Heart left ventricle (tissue), 16 donors: ENCODE results near the gene SH3PXD2A. TPM values are rescaled to one million over a fixed set of nuclear protein-coding genes. Genes with fewer than 3 reads are reported as not detected.

Experiments
- ATAC-seq, 4 donors: fragments of 200-7000 bp; cut with Tn5 transposase; one replicate each; pipeline ENCODE4 v1.9.1; 2020 to 2022; ENCODE audit warnings: moderate library complexity in 4 of 4, mild to moderate bottlenecking in 3 of 4, moderate number of reproducible peaks in 1 of 4
- DNase-seq, 5 donors: peaks; one replicate each; pipeline ENCODE4 v3.0.0-alpha.2; 2020
- H3K27ac ChIP-seq, 12 donors: fragments of 200-600 bp; sonication (generic) in 4 of 12; one replicate each; pipeline versions ENCODE4 v1.5.0 to v1.8.0; 2016 to 2022; ENCODE audit warnings: mild to moderate bottlenecking in 2 of 12
- H3K27me3 ChIP-seq, 9 donors: fragments of 200-600 bp; sonication (generic) in 2 of 9; one replicate each; pipeline versions ENCODE4 v1.5.1 to v1.8.0; 2016 to 2022; ENCODE audit warnings: mild to moderate bottlenecking in 3 of 9
- H3K36me3 ChIP-seq, 9 donors: fragments of 200-600 bp; sonication (generic) in 2 of 9; one replicate each; pipeline versions ENCODE4 v1.5.0 to v1.8.0; 2018 to 2022; ENCODE audit warnings: mild to moderate bottlenecking in 2 of 9
- H3K4me1 ChIP-seq, 12 donors: fragments of 200-600 bp; sonication (generic) in 4 of 12; one replicate each; pipeline versions ENCODE4 v1.5.0 to v1.8.0; 2016 to 2022; ENCODE audit warnings: mild to moderate bottlenecking in 3 of 12
- H3K4me3 ChIP-seq, 12 donors: fragments of 200-600 bp; sonication (generic) in 4 of 12; one replicate each; pipeline versions ENCODE4 v1.5.0 to v1.8.0; 2017 to 2022; ENCODE audit warnings: mild to moderate bottlenecking in 9 of 12, moderate library complexity in 4 of 12
- H3K9me3 ChIP-seq, 12 donors: fragments of 200-600 bp; sonication (generic) in 4 of 12; one replicate each; pipeline versions ENCODE4 v1.5.0 to v1.8.0; 2016 to 2022; ENCODE audit warnings: mild to moderate bottlenecking in 1 of 12
- CTCF ChIP-seq, 12 donors: fragments of 200-600 bp; sonication (generic) in 4 of 12; IDR thresholded peaks; one replicate each; pipeline versions ENCODE4 v1.5.0 to v1.8.0; 2018 to 2022; ENCODE audit warnings: antibody characterized with exemption in 12 of 12, mild to moderate bottlenecking in 5 of 12
- POLR2A ChIP-seq, 2 donors: fragments of 450-650 bp; IDR thresholded peaks; one replicate each; pipeline ENCODE4 v1.6.1; 2017; ENCODE audit warnings: antibody characterized with exemption in 2 of 2, mild to moderate bottlenecking in 2 of 2, moderate library complexity in 2 of 2
- WGBS, 4 donors: extraction: QIAGEN DNeasy Blood & Tissue Kit in 2 of 4; methylation state at CpG; one replicate each; pipeline versions ENCODE4 v1.1.5 to v1.1.7; 2013 to 2018; 5-methylcytosine and 5-hydroxymethylcytosine counted together
- intact Hi-C, 10 donors: fragments of 100-400 bp; cut with DNase I; formaldehyde crosslinking; loops; one replicate each; pipeline versions ENCODE4 v1.11.1 to v1.14.2; 2022
- polyA plus RNA-seq, 2 donors: library from polyadenylated mRNA; stranded (reverse); fragments of 200-250 nt; gene quantifications; one replicate each; pipeline ENCODE4 v1.2.3, GENCODE V29; 2013
- total RNA-seq, 9 donors: library from RNA; depleted of rRNA in 2 of 9; stranded (reverse); fragments of >200 nt in 2 of 9; fragmentation: NEBNext Ultra II Directional in 3 of 9; extraction: Animal tissue kit (Norgen Biotek cat#: 25700) in 3 of 9; gene quantifications; one replicate each; pipeline versions ENCODE4 v1.1.0 to v1.2.4, GENCODE V29; 2016 to 2023
- donor health status: ischemic (EF 13 %, LVEDD 7.1; RV severe dilation, severe dysfunction).
- donor health status: healthy with polysubstance abuse.
- donor health status: DM: no; HTN: yes; CAD: no.
- donor health status: DM: no; HTN: no; CAD: no.
- donor health status: ischemic (EF 25% LVEDD 6.9; RV normal size, moderate dysfunction).
- donor health status: ischemic (EF 25% LVEDD 5.7; RV mildly dilated, moderate dysfunction).
- donor health status: healthy.
- donor health status: DM: yes; HTN: yes; CAD: no.
- donor health status: ischemic (EF 35%, LVEDD 5.7; RV mildly dilated, moderate dysfunction).
- donor health status: nonischemic (EF 11% LVEDD 7.7; RV severe dilation, severe dysfunction).
- donor health status: DM: yes; HTN: yes; CAD: no.
- donor health status: PGD.
- donor health status: ischemic (EF 29% LVEDD 5.4; RV normal size, mild dysfunction).
- donor health status: nonischemic (EF 23%, LVEDD 6.1; RV moderate dilation, normal function).

The SH3PXD2A gene
- total and polyA plus RNA-seq, 11 donors: 11.8 to 43.4 (median 31.1) TPM

GRCh38 chr10:103818765-103819374 is 36.5 kb downstream of the SH3PXD2A start:
- no peak for TF ChIP-seq POLR2A (IDR thresholded peaks at IDR 0.05)
- TF ChIP-seq CTCF (IDR thresholded peaks at IDR 0.05): no peak
- Histone ChIP-seq H3K4me3 (no peak overlapping the region), H3K27me3 (no peaks in the 10 kb centered on the region), H3K27ac (no peak overlapping the region), H3K4me1 (peaks cover 0 to 52% (median 29%) of the 10 kb centered on the region in 12 donors), H3K36me3 (no peaks in the 10 kb centered on the region), H3K9me3 (no peaks in the 10 kb centered on the region)
- WGBS, 4 donors: 80 to 87% (median 84%) methylated on average over 6 of the region's 6 CpGs
- peak in 1 of 4 donors; percentile 10 for ATAC-seq
- intact Hi-C loops: no loop called here
- no peak for DNase-seq

- TF ChIP-seq CTCF (IDR thresholded peaks at IDR 0.05) (no peak), POLR2A (IDR thresholded peaks at IDR 0.05) (no peak)
- H3K27ac ChIP-seq: no peak overlapping the region
- H3K27me3 ChIP-seq: no peaks in the 10 kb centered on the region
- ATAC-seq (no peak), DNase-seq (no peak)
- WGBS, 4 donors: 86 to 88% (median 87%) methylated on average over 3 of the region's 3 CpGs
- no peaks in the 10 kb centered on the region for H3K36me3 ChIP-seq
- intact Hi-C loops: no loop called here
- no peaks in the 10 kb centered on the region for H3K9me3 ChIP-seq
- peaks cover 0 to 49% (median 24%) of the 10 kb centered on the region in 12 donors for H3K4me1 ChIP-seq
- H3K4me3 ChIP-seq: no peak overlapping the region
These were observed 37.3 kb downstream of the SH3PXD2A start for GRCh38 chr10:103818105-103818504.

- 60 to 64% (median 63%) methylated on average over 6 of the region's 6 CpGs for WGBS, 4 donors
- no peak overlapping the region for H3K27ac ChIP-seq
- H3K9me3 ChIP-seq: no peaks in the 10 kb centered on the region
- DNase-seq: no peak
- peaks cover 0 to 56% (median 39%) of the 10 kb centered on the region in 12 donors for H3K4me1 ChIP-seq
- H3K27me3 ChIP-seq: no peaks in the 10 kb centered on the region
- intact Hi-C loops: no loop called here
- TF ChIP-seq CTCF (IDR thresholded peaks at IDR 0.05) (no peak), POLR2A (IDR thresholded peaks at IDR 0.05) (no peak)
- H3K36me3 ChIP-seq: no peaks in the 10 kb centered on the region
- no peak overlapping the region for H3K4me3 ChIP-seq
- no peak for ATAC-seq
These were observed 38.9 kb downstream of the SH3PXD2A start for GRCh38 chr10:103816431-103816830.

GRCh38 chr10:103814626-103815370 is 40.6 kb downstream of the SH3PXD2A start:
- Histone ChIP-seq H3K27ac (no peak overlapping the region), H3K4me3 (no peak overlapping the region), H3K27me3 (no peaks in the 10 kb centered on the region), H3K9me3 (no peaks in the 10 kb centered on the region), H3K36me3 (no peaks in the 10 kb centered on the region), H3K4me1 (peaks cover 0 to 47% (median 26%) of the 10 kb centered on the region in 12 donors)
- TF ChIP-seq POLR2A (IDR thresholded peaks at IDR 0.05) (no peak), CTCF (IDR thresholded peaks at IDR 0.05) (no peak)
- ATAC-seq (no peak), DNase-seq (no peak)
- 72 to 87% (median 81%) methylated on average over 4 of the region's 4 CpGs for WGBS, 4 donors
- intact Hi-C loops: no loop called here
